Measurements from ENCODE around the gene UBE2O.

UBE2O gene

DNA sequence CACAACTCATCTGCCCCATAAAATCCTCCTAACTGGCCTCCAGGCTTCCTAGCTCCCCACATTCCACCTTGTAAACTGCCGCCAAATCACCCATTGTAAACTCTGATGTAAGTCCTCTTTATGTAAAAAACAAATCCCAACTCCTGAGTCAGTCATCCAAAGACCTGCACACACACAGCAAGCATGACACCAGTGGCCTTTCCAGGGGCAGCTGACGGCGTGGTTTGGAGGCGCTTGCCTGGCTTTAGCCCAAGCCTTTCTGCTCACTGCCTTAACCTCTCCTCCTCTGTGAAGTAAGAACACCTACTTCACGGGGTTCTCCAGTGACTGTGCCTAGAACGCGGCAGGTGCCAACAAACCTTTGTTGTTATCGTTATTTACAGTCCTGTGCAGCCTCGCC lies 14.0 kb downstream of the UBE2O start:
- no peak for DNase-seq (ENCODE audit: low read depth in 1 of 2, low spot score in 1 of 2)
- Histone ChIP-seq H3K4me3 (replicated peaks; ENCODE audit: insufficient read depth, low read length) (no peak overlapping the region), H3K27ac (replicated peaks) (no peak overlapping the region), H3K27me3 (ENCODE audit: insufficient read depth, poor library complexity, severe bottlenecking) (no peaks in the 10 kb centered on the region)
- TF ChIP-seq SPI1 (IDR thresholded peaks at IDR 0.05; ENCODE audit: borderline replicate concordance, low read depth) (no peak), POLR2AphosphoS5 (IDR thresholded peaks at IDR 0.05; ENCODE audit: low read depth) (no peak), GABPA (IDR thresholded peaks at IDR 0.05; ENCODE audit: low read depth) (no peak)
- TF ChIP-seq, protein P1, sequence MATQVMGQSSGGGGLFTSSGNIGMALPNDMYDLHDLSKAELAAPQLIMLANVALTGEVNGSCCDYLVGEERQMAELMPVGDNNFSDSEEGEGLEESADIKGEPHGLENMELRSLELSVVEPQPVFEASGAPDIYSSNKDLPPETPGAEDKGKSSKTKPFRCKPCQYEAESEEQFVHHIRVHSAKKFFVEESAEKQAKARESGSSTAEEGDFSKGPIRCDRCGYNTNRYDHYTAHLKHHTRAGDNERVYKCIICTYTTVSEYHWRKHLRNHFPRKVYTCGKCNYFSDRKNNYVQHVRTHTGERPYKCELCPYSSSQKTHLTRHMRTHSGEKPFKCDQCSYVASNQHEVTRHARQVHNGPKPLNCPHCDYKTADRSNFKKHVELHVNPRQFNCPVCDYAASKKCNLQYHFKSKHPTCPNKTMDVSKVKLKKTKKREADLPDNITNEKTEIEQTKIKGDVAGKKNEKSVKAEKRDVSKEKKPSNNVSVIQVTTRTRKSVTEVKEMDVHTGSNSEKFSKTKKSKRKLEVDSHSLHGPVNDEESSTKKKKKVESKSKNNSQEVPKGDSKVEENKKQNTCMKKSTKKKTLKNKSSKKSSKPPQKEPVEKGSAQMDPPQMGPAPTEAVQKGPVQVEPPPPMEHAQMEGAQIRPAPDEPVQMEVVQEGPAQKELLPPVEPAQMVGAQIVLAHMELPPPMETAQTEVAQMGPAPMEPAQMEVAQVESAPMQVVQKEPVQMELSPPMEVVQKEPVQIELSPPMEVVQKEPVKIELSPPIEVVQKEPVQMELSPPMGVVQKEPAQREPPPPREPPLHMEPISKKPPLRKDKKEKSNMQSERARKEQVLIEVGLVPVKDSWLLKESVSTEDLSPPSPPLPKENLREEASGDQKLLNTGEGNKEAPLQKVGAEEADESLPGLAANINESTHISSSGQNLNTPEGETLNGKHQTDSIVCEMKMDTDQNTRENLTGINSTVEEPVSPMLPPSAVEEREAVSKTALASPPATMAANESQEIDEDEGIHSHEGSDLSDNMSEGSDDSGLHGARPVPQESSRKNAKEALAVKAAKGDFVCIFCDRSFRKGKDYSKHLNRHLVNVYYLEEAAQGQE (IDR thresholded peaks at IDR 0.05; ENCODE audit: insufficient replicate concordance, low read depth), result no peak
- TF ChIP-seq, protein P2, sequence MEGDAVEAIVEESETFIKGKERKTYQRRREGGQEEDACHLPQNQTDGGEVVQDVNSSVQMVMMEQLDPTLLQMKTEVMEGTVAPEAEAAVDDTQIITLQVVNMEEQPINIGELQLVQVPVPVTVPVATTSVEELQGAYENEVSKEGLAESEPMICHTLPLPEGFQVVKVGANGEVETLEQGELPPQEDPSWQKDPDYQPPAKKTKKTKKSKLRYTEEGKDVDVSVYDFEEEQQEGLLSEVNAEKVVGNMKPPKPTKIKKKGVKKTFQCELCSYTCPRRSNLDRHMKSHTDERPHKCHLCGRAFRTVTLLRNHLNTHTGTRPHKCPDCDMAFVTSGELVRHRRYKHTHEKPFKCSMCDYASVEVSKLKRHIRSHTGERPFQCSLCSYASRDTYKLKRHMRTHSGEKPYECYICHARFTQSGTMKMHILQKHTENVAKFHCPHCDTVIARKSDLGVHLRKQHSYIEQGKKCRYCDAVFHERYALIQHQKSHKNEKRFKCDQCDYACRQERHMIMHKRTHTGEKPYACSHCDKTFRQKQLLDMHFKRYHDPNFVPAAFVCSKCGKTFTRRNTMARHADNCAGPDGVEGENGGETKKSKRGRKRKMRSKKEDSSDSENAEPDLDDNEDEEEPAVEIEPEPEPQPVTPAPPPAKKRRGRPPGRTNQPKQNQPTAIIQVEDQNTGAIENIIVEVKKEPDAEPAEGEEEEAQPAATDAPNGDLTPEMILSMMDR (IDR thresholded peaks at IDR 0.05; ENCODE audit: insufficient read depth, low read length), result no peak

DNA sequence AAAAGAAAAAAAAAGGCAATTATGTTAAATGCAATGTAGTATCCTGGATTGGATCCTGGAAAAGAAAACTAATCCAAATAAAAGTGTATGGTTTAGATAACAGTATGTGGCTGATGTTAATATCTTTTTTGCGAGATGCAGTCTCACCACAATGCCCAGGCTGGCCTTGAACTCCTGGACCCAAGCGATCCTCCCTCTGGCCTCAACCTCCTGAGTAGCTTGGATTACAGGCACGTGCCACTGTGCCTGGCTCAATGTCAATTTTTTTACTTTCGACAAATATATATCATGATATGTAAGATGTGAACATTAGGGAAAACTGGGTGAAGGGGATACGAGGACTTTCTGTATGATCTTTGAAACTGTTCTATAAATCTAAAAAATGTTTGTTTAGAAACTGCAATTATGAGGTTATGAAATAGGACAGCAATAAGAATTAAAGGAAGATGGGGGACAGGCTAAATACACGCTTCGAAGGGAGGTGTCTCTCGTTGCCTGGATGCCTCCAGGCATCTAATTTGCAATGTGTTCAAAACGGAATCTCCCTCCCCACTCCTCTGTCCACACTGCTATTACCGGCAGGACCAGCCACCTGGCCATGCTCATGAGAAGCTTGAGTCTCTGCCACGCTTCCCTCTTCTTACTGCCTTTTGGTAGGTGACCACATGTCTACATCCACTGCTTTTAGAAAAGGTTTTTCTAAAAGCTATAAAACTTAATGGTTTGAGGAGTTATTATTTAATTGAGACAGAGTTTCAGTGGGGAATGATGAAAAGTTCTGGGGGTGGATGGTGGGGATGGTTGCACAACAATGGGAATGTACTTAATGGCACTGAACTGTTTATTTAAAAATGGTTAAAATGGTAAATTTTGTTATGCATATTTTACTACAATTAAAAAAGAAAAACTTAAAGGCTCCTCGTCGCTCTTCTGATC lies 15.2 kb downstream of the UBE2O start:
- no peak overlapping the region for H3K4me3 ChIP-seq (replicated peaks; ENCODE audit: insufficient read depth, low read length)
- DNase-seq (ENCODE audit: low read depth in 1 of 2, low spot score in 1 of 2), result no peak
- TF ChIP-seq, protein P1 (IDR thresholded peaks at IDR 0.05; ENCODE audit: insufficient replicate concordance, low read depth), result no peak
- no peak for TF ChIP-seq POLR2AphosphoS5 (IDR thresholded peaks at IDR 0.05; ENCODE audit: low read depth)
- no peak for TF ChIP-seq GABPA (IDR thresholded peaks at IDR 0.05; ENCODE audit: low read depth)
- TF ChIP-seq, protein P2 (IDR thresholded peaks at IDR 0.05; ENCODE audit: insufficient read depth, low read length), result no peak
- no peak for TF ChIP-seq SPI1 (IDR thresholded peaks at IDR 0.05; ENCODE audit: borderline replicate concordance, low read depth)
- no peaks in the 10 kb centered on the region for H3K27me3 ChIP-seq (ENCODE audit: insufficient read depth, poor library complexity, severe bottlenecking)
- H3K27ac ChIP-seq (replicated peaks), result no peak overlapping the region

DNA sequence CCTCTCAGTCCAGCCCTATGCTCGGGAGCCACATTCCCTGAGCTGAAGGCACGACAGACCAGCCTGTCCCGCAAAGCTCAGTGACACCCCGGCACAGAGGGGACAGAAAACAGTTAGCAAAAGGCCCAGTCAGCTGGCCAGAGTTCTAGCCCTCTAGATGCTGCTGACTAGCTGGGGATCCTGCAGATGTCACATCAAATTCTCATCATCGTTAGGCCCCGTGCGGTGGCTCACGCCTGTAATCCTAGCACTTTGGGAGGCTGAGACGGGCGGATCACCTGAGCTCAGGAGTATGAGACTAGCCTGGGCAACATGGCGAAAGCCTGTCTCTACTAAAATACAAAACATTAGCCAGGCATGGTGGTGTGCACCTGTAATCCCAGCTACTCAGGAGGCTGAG lies 17.2 kb downstream of the UBE2O start:
- Histone ChIP-seq H3K27ac (replicated peaks) (no peak overlapping the region), H3K27me3 (ENCODE audit: insufficient read depth, poor library complexity, severe bottlenecking) (no peaks in the 10 kb centered on the region), H3K4me3 (replicated peaks; ENCODE audit: insufficient read depth, low read length) (no peak overlapping the region)
- DNase-seq (ENCODE audit: low read depth in 1 of 2, low spot score in 1 of 2), result no peak
- TF ChIP-seq, protein P1 (IDR thresholded peaks at IDR 0.05; ENCODE audit: insufficient replicate concordance, low read depth), result no peak
- TF ChIP-seq, protein P2 (IDR thresholded peaks at IDR 0.05; ENCODE audit: insufficient read depth, low read length), result no peak
- TF ChIP-seq GABPA (IDR thresholded peaks at IDR 0.05; ENCODE audit: low read depth) (no peak), SPI1 (IDR thresholded peaks at IDR 0.05; ENCODE audit: borderline replicate concordance, low read depth) (no peak), POLR2AphosphoS5 (IDR thresholded peaks at IDR 0.05; ENCODE audit: low read depth) (no peak)

Data from HL-60 (cell line).